Measurements from ENCODE around the gene CCDC85B.

Gene CCDC85B

GRCh38 chr11:65861533-65862183 lies 28.8 kb upstream of the CCDC85B start:
- no peak for TF ChIP-seq CTCF (IDR thresholded peaks at IDR 0.05; ENCODE audit: low read depth, low read length)
- in situ Hi-C loops (cut with HindIII; ENCODE audit: low sequenced_read_pairs) = no loop called here
- DNase-seq (ENCODE audit: low read depth, low spot score) = no peak
- H3K4me3 ChIP-seq (ENCODE audit: low read depth, low read length) = peak overlapping the region; percentile 95

GRCh38 chr11:65862191-65862735 lies 28.2 kb upstream of the CCDC85B start:
- in situ Hi-C loops (cut with HindIII; ENCODE audit: low sequenced_read_pairs) = no loop called here

GRCh38 chr11:65862941-65863888 lies 27.3 kb upstream of the CCDC85B start:
- DNase-seq (ENCODE audit: low read depth, low spot score) = no peak
- no peak for TF ChIP-seq CTCF (IDR thresholded peaks at IDR 0.05; ENCODE audit: low read depth, low read length)
- in situ Hi-C loops (cut with HindIII; ENCODE audit: low sequenced_read_pairs) = no loop called here
- H3K4me3 ChIP-seq (ENCODE audit: low read depth, low read length) = no peak overlapping the region

More at GRCh38 chr11:65862191-65862735, 28.2 kb upstream of the CCDC85B start:
- H3K4me3 ChIP-seq (ENCODE audit: low read depth, low read length) = no peak overlapping the region
- TF ChIP-seq CTCF (IDR thresholded peaks at IDR 0.05; ENCODE audit: low read depth, low read length) = no peak
- no peak for DNase-seq (ENCODE audit: low read depth, low spot score)

GRCh38 chr11:65863889-65864705 lies 26.4 kb upstream of the CCDC85B start:
- in situ Hi-C loops (cut with HindIII; ENCODE audit: low sequenced_read_pairs) = no loop called here
- no peak for DNase-seq (ENCODE audit: low read depth, low spot score)
- H3K4me3 ChIP-seq (ENCODE audit: low read depth, low read length) = no peak overlapping the region
- no peak for TF ChIP-seq CTCF (IDR thresholded peaks at IDR 0.05; ENCODE audit: low read depth, low read length)

- DNase-seq (ENCODE audit: low read depth, low spot score) = no peak
- in situ Hi-C loops (cut with HindIII; ENCODE audit: low sequenced_read_pairs) = no loop called here
- no peak for TF ChIP-seq CTCF (IDR thresholded peaks at IDR 0.05; ENCODE audit: low read depth, low read length)
- no peak overlapping the region for H3K4me3 ChIP-seq (ENCODE audit: low read depth, low read length)
Measured at GRCh38 chr11:65864706-65865471, 25.6 kb upstream of the CCDC85B start.
